Measurements from ENCODE around the gene ORM2.
"Not testable (repeated sequence)": the region's sequence is repeated elsewhere in the genome, so short reads cannot be mapped to it uniquely, and the experiment has no call there.

Gene ORM2

GRCh38 chr9:114311571-114312512 lies 17.8 kb upstream of the ORM2 start:
- H3K4me3 ChIP-seq (ENCODE audit: low read depth, low read length): no peak overlapping the region
- DNase-seq (ENCODE audit: low read depth): no peak

DNA sequence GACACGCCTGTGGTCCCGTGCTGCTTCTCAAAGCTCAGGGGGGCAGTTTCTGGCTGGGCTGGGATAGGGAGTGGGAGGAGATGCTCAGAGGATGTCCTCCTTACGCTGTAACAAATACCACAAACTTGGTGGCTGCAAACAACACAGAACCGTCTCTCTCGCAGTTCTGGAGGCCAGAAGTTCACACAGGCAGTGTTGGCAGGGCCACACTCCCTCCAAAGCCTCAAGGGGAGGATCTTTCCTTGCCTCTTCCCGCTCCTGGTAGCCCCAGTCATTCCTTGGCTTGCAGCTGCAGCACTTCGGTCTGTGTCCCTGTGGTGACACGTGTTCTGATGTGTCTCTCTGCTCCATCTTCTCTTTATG lies 17.2 kb upstream of the ORM2 start:
- DNase-seq (ENCODE audit: low read depth): no peak
- no peak overlapping the region for H3K4me3 ChIP-seq (ENCODE audit: low read depth, low read length)

- no peak overlapping the region for H3K4me3 ChIP-seq (ENCODE audit: low read depth, low read length)
- DNase-seq (ENCODE audit: low read depth): no peak
Observed at GRCh38 chr9:114313186-114313585, 16.5 kb upstream of the ORM2 start.

GRCh38 chr9:114314256-114314867 lies 15.3 kb upstream of the ORM2 start:
- no peak for DNase-seq (ENCODE audit: low read depth)
- H3K4me3 ChIP-seq (ENCODE audit: low read depth, low read length): no peak overlapping the region

DNA sequence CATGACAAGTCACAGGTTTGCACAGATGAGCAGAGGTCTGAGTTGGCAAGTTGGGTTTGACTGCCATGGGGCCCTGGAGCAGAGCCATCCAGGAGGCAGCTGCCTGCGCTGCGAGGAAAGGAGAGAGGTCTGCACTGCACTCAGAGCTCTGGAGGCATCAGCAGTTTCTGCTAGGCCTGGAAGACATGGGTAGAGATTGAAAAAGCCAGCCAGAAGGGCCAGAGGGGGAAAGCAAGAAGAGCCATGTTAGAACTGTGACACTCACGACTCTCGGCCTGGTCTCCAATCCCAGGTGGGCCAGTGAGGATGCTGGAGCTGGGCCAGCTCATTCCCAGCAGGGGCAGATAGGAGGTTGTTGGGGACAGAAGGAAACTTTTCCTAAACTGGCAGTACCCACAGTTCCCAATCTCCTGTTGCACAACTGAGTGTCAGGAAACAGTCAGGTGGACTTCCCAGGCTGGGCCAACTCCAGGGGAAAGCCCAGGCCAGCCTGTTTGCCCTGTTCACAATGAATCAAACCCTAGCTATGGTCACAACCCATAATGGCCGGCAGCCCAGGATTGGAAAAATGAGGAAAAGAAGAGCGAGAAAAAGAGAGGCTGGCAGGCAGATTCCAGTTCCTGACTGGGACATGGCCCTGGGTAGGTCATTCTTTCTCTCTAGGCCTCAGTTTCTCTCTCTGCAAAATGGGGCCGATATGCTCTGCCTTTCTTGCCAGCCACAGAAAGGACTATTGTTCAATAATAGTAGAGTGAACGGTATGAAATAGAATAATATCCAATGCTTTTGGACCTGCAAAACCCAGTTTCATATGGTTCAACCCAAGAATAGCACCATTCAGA lies 14.6 kb upstream of the ORM2 start:
- no peak for DNase-seq (ENCODE audit: low read depth)
- H3K4me3 ChIP-seq (ENCODE audit: low read depth, low read length): no peak overlapping the region

DNA sequence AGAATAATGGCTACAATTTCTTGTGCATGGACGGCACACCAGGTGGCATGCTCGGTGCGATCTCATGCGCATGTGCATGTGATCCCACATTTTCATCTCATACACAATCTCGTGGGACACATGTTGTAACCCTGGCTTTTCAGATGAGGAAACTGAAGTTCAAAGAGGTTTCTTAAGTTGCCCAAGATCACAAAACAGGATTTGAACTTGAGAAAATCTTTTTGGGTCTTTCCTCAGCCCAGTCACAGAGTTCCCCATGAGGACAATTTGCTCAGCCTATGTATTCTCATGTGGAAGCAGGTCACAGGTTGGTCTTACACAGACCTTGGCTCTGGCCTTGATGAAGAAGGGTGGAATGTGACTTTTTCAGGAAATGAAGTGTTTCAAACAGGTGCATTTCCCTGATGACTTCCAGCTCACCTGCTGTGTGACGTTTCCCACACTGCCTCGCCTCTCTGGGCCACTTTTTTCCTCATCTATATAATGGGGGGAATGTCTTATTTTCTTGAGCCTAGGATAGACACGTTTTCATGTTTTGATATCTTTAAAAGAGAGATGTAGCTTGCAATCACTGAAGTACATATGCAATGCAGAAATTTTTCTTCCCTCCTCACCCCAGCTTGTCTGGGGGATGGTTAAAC lies 13.8 kb upstream of the ORM2 start:
- no peak overlapping the region for H3K4me3 ChIP-seq (ENCODE audit: low read depth, low read length)
- no peak for DNase-seq (ENCODE audit: low read depth)

DNA sequence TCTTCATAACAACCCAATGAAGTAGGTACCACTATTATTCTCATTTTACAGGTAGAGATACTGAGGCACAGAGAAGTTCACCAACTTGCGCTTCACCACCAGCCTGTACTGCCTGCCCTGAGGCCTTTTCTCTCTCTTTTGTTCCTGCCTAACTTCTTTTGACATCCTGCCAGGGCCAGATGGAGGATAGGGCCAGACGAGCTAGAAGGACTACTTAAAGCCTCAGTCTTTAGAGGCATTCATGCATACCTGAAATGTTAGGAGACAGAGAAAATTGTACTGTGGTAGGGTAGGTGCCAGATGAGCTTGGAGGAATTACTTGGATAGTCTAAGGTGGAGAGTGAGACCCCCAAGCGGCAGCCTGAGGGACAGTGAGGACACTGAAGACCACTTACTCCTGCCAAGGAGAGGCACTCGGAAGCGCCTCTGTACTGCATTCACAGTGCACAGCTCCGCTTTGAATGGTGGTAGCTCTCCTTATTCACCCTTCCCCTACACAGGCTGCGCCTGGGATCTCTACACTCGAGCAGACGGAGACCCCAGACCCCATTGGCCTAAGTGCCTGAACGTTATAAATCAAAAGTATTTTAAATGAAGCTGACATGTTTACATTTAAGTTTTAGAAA lies 13.0 kb upstream of the ORM2 start:
- no peak for DNase-seq (ENCODE audit: low read depth)
- no peak overlapping the region for H3K4me3 ChIP-seq (ENCODE audit: low read depth, low read length)

GRCh38 chr9:114317665-114318357 lies 11.9 kb upstream of the ORM2 start:
- DNase-seq (ENCODE audit: low read depth): peak; percentile 45

DNA sequence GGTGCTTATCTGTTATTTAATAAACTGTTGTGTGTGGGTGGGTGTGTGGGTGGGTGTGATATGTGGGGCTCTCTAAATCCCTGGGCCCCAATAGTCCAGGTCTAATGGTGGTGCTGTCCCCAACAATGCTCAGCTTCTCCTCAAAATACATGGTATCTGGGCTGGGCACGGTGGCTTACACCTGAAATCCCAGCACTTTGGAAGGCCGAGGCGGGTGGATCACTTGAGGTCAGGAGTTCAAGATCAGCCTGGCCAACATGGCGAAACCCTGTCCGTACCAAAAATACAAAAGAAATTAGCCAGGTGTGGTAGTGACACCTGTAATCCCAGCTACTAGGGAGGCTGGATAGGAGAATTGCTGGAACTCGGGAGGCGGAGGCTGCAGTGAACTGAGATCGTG lies 11.3 kb upstream of the ORM2 start:
- no peak overlapping the region for H3K4me3 ChIP-seq (ENCODE audit: low read depth, low read length)
- no peak for DNase-seq (ENCODE audit: low read depth)

More at GRCh38 chr9:114317665-114318357, 11.9 kb upstream of the ORM2 start:
- H3K4me3 ChIP-seq (ENCODE audit: low read depth, low read length): no peak overlapping the region

GRCh38 chr9:114319147-114319546 lies 10.5 kb upstream of the ORM2 start:
- no peak for DNase-seq (ENCODE audit: low read depth)
- no peak overlapping the region for H3K4me3 ChIP-seq (ENCODE audit: low read depth, low read length)

DNA sequence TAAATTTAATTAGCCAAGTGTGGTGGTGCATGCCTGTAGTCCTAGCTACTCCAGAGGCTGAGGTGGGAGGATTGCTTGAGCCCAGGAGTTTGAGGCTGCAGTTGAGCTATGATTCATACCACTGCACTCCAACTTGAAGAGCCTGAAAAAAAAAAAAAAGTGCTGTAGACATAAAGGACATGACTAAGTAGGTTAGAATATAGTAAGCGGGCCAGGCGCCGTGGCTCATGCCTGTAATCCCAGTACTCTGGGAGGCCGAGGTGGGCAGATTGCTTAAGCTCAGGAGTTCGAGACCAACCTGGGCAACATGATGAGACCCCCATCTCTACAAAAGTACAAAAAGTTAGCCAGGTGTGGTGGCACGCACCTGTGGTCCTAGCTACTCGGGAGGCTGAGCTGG lies 9.0 kb upstream of the ORM2 start:
- DNase-seq (ENCODE audit: low read depth): peak; percentile 38
- not testable (repeated sequence) for H3K4me3 ChIP-seq (ENCODE audit: low read depth, low read length)

DNA sequence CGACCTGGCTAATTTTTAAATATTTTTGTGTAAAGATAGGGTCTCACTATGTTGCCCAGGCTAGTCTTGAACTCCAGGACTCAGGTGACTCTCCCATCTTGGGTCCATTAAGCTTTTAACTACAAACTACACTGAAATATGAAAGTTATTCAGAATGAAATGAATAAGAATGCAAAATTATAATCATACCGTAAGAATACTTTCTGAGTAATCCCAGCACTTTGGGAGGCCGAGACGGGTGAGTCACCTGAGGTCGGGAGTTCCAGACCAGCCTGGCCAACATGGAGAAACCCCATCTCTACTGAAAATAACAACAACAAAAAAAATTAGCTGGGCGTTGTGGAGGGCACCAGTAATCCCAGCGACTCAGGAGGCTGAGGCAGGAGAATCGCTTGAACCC lies 7.9 kb upstream of the ORM2 start:
- no peak overlapping the region for H3K4me3 ChIP-seq (ENCODE audit: low read depth, low read length)
- DNase-seq (ENCODE audit: low read depth): no peak

GRCh38 chr9:114322160-114322818 lies 7.4 kb upstream of the ORM2 start:
- DNase-seq (ENCODE audit: low read depth); H3K4me3 ChIP-seq (ENCODE audit: low read depth, low read length): not testable (repeated sequence)

DNA sequence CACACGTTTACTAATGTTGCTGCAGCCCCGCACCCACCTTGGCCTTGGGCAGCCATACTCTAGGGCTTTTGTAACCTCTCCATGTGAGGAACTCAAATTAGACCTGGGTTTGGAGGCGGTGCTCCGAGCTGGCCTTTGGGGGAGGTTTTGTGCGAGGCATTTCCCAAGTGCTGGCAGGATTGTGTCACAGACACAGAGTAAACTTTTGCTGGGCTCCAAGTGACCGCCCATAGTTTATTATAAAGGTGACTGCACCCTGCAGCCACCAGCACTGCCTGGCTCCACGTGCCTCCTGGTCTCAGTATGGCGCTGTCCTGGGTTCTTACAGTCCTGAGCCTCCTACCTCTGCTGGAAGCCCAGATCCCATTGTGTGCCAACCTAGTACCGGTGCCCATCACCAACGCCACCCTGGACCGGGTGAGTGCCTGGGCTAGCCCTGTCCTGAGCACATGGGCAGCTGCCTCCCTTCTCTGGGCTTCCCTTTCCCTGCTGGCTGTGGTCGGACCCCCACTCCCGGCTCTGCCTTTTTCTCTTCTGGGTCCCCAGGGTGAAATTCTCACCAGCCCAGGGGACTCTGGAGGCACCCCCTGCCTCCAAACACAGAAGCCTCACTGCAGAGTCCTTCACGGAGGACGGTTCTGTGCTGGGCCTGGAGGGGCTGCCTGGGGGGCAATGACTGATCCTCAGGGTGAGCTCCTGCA lies 6.7 kb upstream of the ORM2 start, which contains the start of gene ORM1:
ORM1 (plus strand) TSS at position 268 of the 701 bp plus-strand sequence; CDS start at position 304, 36 bp downstream.
- H3K4me3 ChIP-seq (ENCODE audit: low read depth, low read length); DNase-seq (ENCODE audit: low read depth): not testable (repeated sequence)

DNA sequence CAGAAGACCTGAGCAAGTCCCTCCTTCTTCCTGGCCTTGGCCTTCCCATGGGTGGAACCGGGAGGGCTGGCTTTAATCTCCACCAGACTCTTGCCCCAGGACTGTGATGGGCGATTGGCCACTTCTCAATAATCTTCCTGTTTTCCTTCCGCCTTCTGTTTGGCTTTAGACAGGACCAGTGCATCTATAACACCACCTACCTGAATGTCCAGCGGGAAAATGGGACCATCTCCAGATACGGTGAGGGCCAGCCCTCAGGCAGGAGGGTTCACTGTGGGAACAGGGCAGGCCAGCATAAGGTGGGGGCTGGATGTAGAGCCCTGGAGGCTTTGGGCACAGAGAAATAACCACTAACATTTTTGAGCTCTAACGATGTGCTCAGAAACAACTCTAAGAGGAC lies 5.8 kb upstream of the ORM2 start:
- not testable (repeated sequence) for H3K4me3 ChIP-seq (ENCODE audit: low read depth, low read length); DNase-seq (ENCODE audit: low read depth)

DNA sequence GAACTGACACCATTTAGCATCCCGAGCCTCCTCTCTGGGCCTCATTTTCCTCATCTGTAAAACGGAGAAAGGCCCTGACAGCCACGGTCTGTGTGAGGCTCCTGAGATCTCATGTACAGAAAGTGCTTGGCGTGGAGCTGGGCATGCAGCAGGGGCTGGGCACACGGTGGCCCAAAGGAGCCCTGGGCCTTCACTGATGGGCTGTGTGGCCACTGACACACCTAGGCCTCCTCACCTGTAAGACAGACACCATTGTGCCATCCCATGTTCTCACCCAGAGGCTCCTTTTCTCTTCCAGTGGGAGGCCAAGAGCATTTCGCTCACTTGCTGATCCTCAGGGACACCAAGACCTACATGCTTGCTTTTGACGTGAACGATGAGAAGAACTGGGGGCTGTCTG lies 5.2 kb upstream of the ORM2 start:
- DNase-seq (ENCODE audit: low read depth): no peak
- H3K4me3 ChIP-seq (ENCODE audit: low read depth, low read length): no peak overlapping the region

DNA sequence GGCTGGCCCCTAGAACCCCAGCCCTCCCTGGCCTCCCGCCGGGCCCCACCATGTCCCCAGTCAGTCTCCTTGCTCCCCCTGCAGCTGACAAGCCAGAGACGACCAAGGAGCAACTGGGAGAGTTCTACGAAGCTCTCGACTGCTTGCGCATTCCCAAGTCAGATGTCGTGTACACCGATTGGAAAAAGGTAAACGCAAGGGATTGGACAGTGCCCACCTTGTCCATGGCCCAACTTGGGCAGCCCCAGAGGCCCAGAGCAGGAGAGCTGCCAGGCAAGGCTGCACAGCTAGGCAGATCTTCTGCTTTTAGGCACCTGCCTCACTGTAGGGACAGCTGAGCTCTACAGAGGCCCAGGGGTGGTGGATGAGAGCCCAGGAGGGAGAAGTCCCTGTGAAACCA lies 4.7 kb upstream of the ORM2 start:
- not testable (repeated sequence) for H3K4me3 ChIP-seq (ENCODE audit: low read depth, low read length); DNase-seq (ENCODE audit: low read depth)
